ENCODE results near the gene CCDC92B. TPM values are rescaled to one million over a fixed set of nuclear protein-coding genes. Genes with fewer than 3 reads are reported as not detected.

CCDC92B gene
- total and polyA plus RNA-seq, 2 of the 13 experiments (the other 11 are each of a cell fraction or from before 2014, with no cell fraction given) = not detected

DNA sequence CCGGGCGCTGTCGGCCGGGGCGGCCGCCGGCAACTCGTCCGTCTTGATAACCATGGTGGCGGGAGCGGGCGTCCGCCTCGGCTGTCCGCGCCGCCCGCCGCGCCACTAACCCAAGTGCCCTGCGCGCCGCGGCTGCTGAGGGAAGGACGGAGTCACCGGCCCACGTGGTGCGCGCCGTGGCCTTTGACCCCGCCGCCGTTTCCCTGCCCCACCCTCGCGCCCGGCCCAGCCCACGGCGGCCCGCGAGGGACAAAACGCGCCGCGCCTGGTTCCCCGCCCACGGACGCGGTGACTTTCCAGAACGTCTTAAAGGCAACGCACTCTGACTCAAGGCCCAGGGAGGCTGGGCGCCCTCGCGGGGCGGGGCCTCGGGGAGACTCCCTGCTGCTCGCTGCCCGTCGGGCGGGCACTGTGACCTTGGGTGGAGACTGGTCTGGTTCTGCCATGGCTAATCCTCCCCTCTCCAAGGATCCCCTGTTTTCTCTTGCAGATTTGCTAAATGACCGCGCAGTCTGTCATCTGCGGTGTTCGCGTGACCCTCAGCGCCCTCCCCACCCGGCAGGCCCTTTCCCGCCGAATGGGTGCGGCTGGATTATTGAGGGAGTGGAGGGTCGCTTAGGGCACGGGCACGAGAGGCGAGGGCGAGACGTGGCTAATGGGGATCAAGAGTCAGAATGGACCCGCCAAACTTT is 37.7 kb downstream of the CCDC92B start, which contains the start of gene CLUH (continued):
- TF ChIP-seq PAWR (CRISPR knock-in tag; IDR thresholded peaks at IDR 0.05; ENCODE audit: borderline replicate concordance) (no peak), ZNF790 (CRISPR knock-in tag; IDR thresholded peaks at IDR 0.05; ENCODE audit: borderline replicate concordance) (peak; percentile 94), CBX1 (IDR thresholded peaks at IDR 0.05; ENCODE audit: low read depth) (peak; percentile 32), ATF6 (CRISPR knock-in tag; conservative IDR thresholded peaks at IDR 0.05) (no peak), ZNF317 (CRISPR knock-in tag; IDR thresholded peaks at IDR 0.05) (no peak), KLF15 (CRISPR knock-in tag; IDR thresholded peaks at IDR 0.05; ENCODE audit: borderline replicate concordance) (0 out of 2 replicates have a peak, but pooled peaks have one; percentile 30), ZNF570 (CRISPR knock-in tag; IDR thresholded peaks at IDR 0.05; ENCODE audit: borderline replicate concordance) (no peak), ZNF34 (CRISPR knock-in tag; IDR thresholded peaks at IDR 0.05; ENCODE audit: borderline replicate concordance) (peak; percentile 80; the same call in 1 of the 2 replicates), ZNF17 (CRISPR knock-in tag; IDR thresholded peaks at IDR 0.05) (no peak), PHF21A (CRISPR knock-in tag; IDR thresholded peaks at IDR 0.05) (no peak), EP300 (IDR thresholded peaks at IDR 0.05; ENCODE audit: low read depth in 2 of 2, low read length in 2 of 2) (peak in 1 of 2 experiments; percentile 34; a peak in 1 of 4 replicates), EP300 (CRISPR knock-in tag; IDR thresholded peaks at IDR 0.05; ENCODE audit: borderline replicate concordance) (no peak), ZNF589 (CRISPR knock-in tag; conservative IDR thresholded peaks at IDR 0.05) (no peak; the same call in 1 of the 2 replicates), FOXJ3 (CRISPR knock-in tag; IDR thresholded peaks at IDR 0.05; ENCODE audit: borderline replicate concordance) (no peak), TFAP4 (IDR thresholded peaks at IDR 0.05; ENCODE audit: borderline replicate concordance, low read depth) (peak; percentile 39; the same call in 1 of the 2 replicates), KDM5B (CRISPR knock-in tag; IDR thresholded peaks at IDR 0.05; ENCODE audit: borderline replicate concordance) (peak; percentile 67), ZSCAN12 (CRISPR knock-in tag; IDR thresholded peaks at IDR 0.05) (no peak), TAF1 (CRISPR knock-in tag; IDR thresholded peaks at IDR 0.05) (peak; percentile 68), SRSF1 (optimal IDR thresholded peaks at IDR 0.05; ENCODE audit: low read depth, low read length) (no peak), ZNF501 (CRISPR knock-in tag; IDR thresholded peaks at IDR 0.05) (peak; percentile 45; the same call in 1 of the 2 replicates), DMAP1 (CRISPR knock-in tag; IDR thresholded peaks at IDR 0.05) (peak; percentile 88), NR0B2 (CRISPR knock-in tag; IDR thresholded peaks at IDR 0.05) (peak; percentile 92; the same call in 1 of the 2 replicates)
- TF ChIP-seq, protein P1, sequence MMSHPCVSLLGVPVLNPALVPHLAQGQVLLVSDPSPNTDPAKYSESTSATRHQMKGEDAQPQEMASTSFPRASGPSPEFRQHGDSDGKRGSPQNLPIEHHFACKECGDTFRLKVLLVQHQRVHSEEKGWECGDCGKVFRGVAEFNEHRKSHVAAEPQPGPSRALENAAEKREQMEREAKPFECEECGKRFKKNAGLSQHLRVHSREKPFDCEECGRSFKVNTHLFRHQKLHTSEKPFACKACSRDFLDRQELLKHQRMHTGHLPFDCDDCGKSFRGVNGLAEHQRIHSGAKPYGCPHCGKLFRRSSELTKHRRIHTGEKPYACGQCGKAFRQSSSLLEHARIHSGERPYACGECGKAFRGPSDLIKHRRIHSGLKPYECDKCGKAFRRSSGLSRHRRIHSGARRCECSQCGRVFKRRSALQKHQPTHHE (CRISPR knock-in tag; IDR thresholded peaks at IDR 0.05; ENCODE audit: borderline replicate concordance) = 0 out of 2 replicates have a peak, but pooled peaks have one; percentile 51
- TF ChIP-seq, protein P2, sequence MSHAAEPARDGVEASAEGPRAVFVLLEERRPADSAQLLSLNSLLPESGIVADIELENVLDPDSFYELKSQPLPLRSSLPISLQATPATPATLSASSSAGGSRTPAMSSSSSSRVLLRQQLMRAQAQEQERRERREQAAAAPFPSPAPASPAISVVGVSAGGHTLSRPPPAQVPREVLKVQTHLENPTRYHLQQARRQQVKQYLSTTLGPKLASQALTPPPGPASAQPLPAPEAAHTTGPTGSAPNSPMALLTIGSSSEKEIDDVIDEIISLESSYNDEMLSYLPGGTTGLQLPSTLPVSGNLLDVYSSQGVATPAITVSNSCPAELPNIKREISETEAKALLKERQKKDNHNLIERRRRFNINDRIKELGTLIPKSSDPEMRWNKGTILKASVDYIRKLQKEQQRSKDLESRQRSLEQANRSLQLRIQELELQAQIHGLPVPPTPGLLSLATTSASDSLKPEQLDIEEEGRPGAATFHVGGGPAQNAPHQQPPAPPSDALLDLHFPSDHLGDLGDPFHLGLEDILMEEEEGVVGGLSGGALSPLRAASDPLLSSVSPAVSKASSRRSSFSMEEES (CRISPR knock-in tag; IDR thresholded peaks at IDR 0.05) = peak; percentile 67
